ENCODE data around the gene RAB19.
A peak's percentile ranks its signal among the peaks of the same experiment; 100 is the strongest.
"Not testable (repeated sequence)": the region's sequence is repeated elsewhere in the genome, so short reads cannot be mapped to it uniquely, and the experiment has no call there.

RAB19 gene

DNA sequence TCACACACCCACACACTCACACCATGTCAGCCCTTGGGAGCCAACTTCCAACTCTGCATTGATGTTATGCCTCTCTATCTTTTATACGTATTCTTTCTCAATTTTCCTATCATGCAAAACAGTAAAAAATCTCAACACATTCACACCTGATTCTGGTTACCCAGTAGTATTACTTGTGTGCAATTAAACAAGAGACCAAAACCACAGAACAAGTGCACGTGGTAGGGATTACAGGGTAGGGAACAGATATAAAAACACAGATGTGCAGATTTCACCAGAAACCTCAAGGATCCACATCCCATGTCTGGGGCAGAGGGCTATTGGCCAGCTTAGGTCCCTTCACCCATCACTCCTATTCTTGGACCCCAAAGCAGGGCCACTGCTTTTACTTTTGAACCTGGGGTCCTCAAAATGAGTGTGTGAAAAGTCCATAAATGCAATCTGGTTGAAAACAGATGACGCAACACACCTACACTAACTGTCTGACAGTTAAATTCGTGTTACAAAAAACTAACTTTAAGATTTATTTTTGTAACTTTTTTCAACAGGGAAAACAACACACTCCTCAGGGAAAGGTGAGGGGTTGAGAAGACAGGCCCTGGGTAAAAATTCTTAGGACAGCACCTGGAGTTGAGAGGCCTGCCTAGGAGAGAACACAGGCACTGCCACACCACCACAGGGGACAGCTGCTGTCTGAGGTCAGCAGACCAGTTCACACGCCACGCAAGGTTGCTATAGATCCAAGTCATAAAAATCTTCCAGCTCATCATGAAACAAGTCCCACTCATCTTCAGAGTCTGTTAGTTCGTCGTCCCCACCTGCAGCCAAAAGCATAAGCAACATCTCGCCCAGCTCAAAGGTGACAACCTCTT is 50.2 kb downstream of the RAB19 start:
- not testable (repeated sequence) for DNase-seq (ENCODE audit: low read depth in 2 of 2)

- no peak for DNase-seq (ENCODE audit: low read depth in 2 of 2)
These were observed 50.8 kb downstream of the RAB19 start for GRCh38 chr7:140454657-140455015.

- no peak for DNase-seq (ENCODE audit: low read depth in 2 of 2)
These were observed 51.9 kb downstream of the RAB19 start for GRCh38 chr7:140455743-140456142.

DNA sequence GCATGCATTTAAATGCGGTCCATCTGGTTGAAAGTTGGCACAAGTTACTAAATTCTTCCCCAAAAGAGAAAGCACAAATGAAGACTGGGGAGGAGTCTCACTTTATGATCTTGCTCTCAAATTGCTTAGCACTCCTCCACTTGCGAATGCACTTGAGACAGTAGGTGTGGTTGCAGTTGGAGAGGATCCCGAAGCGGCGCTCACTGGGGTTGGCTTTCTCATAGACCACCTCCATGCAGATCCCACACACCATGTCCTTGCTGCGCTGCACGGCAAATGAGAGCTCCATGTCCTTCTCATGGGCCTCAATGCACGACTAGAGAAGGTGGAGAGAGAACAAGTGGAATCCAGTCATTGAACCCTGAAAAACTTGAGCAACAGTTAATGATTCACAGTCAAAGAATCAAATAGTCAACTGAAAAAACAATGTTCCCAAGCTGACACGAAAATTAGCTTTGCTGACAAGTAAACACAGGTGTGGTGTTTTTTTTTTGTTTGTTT is 52.7 kb downstream of the RAB19 start:
- no peak for DNase-seq (ENCODE audit: low read depth in 2 of 2)

DNA sequence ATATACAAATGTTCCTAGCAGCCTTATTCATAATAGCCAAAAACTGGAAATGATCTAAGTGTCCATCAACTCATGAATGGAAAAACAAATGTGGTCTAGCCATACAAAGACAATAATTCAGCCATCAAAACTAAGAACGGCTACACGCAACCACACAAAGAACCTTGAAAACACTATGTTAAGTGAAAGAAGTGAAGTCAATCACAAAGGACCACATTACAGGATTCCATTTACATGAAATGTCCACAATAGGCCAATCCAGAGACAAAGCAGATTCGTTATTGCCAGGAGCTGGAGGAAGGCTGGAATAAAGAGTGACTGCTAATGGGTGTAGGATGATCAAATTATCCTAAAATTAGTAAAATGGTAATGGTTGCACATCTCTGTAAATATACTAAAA is 54.3 kb downstream of the RAB19 start:
- no peak for DNase-seq (ENCODE audit: low read depth in 2 of 2)

- DNase-seq (ENCODE audit: low read depth in 2 of 2): no peak
These were observed 55.1 kb downstream of the RAB19 start for GRCh38 chr7:140458916-140459315.

- no peak for DNase-seq (ENCODE audit: low read depth in 2 of 2)
These were observed 59.3 kb downstream of the RAB19 start for GRCh38 chr7:140463111-140463510.

DNA sequence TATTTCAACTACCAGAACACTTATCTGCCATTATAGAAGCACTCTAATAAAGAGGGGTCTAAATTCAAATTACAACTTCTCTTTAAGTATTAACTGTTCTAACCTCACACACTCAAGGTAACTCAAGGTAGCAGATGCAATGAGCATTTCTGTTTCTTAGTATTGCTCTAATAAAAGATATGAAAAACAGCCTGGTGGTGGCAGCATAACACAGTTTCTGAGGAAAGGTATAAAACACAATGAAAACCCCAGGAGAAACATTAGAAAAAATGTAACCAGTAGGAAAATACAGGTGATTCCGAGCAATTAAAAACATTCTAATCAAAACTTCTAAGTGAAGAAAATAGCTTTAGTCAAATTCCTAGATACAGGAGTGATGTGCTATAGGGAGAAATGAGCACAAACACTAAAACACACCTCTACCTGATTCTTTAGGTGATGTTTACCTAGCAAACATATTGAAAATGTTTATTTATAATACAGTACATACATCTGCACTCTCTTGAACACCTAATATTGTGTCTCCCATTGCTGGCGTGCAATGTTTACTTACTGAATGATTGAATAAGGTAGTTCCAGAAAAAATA is 72.0 kb downstream of the RAB19 start:
- peak in 1 of 2 donors; percentile 10 for DNase-seq (ENCODE audit: low read depth in 2 of 2)

GRCh38 chr7:140476698-140477261 is 72.9 kb downstream of the RAB19 start:
- DNase-seq (ENCODE audit: low read depth in 2 of 2): no peak
